Osteocyte (in vitro differentiated cells): ENCODE data around the gene PIK3C2G. TPM values are rescaled to one million over a fixed set of nuclear protein-coding genes. Genes with fewer than 3 reads are reported as not detected.
"Not testable (repeated sequence)": the region's sequence is repeated elsewhere in the genome, so short reads cannot be mapped to it uniquely, and the experiment has no call there.

ENCODE experiments used
- DNase-seq: peaks from one replicate; pipeline ENCODE4 v3.0.0; 2021; ENCODE audit warnings: mixed read lengths; ENCODE audit not compliant: unreplicated experiment; ENCODE audit errors: extremely low spot score
- H3K27ac Mint-ChIP-seq: one replicate; pipeline ENCODE4 v1.8.0; 2021; ENCODE audit warnings: mild to moderate bottlenecking, mixed read lengths; ENCODE audit not compliant: unreplicated experiment
- H3K27me3 Mint-ChIP-seq: one replicate; pipeline ENCODE4 v1.8.0; 2021; ENCODE audit warnings: mixed read lengths; ENCODE audit not compliant: unreplicated experiment
- H3K36me3 Mint-ChIP-seq: one replicate; pipeline ENCODE4 v1.8.0; 2021; ENCODE audit warnings: mixed read lengths; ENCODE audit not compliant: unreplicated experiment
- H3K4me1 Mint-ChIP-seq: one replicate; pipeline ENCODE4 v1.8.0; 2021; ENCODE audit warnings: mixed read lengths; ENCODE audit not compliant: unreplicated experiment
- H3K4me3 Mint-ChIP-seq: one replicate; pipeline ENCODE4 v1.8.0; 2021; ENCODE audit warnings: mild to moderate bottlenecking, moderate library complexity, mixed read lengths; ENCODE audit not compliant: unreplicated experiment
- H3K9me3 Mint-ChIP-seq: one replicate; pipeline ENCODE4 v1.8.0; 2021; ENCODE audit warnings: mixed read lengths; ENCODE audit not compliant: unreplicated experiment
- total RNA-seq: library from RNA; stranded (reverse); gene quantifications from 2 replicates; pipeline ENCODE4 v1.2.1, GENCODE V29; 2021
- TF ChIP-seq, protein P1 (sequence below): fragments of 200-600 bp; sonication (generic); IDR thresholded peaks from 2 replicates; pipeline ENCODE4 v1.5.0; 2021; ENCODE audit warnings: antibody characterized with exemption, mild to moderate bottlenecking, moderate library complexity

Gene PIK3C2G
- total RNA-seq, 1 donor from 2014 or later = not detected

DNA sequence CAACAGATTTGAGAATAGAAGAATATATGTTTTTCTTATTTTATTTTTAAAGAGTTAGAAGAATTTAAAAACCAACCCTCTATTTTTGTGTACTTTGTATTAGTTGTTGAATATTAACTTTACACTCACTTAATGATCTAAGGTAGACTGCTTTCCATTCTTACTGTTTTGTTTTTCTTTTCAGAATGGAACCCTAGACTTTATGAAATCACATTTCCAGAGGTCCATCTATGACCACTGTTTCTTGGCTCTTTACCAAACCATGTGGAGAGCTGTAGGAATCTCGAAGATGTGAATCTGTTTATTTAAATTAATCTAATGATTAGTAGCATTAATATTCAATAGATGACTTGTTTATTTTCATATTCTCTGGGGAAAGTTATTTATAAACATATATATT is 7.2 kb upstream of the PIK3C2G start:
- H3K4me1 Mint-ChIP-seq = peaks cover 2% of the 10 kb centered on the region

DNA sequence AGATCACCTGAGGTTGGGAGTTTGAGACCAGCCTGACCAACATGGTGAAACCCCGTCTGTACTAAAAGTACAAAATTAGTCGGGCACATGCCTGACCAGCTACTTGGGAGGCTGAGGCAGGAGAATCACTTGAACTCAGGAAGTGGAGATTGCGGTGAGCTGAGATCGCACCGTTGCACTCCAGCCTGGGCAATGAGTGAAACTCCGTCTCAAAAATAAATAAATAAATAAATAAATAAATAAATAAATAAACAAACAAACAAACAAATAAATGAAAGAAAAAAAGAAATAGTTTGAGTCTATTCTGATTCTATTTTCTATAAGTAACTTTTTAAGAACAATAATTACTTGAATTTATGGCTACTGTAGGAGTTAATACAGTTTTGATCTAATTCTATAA is 6.3 kb upstream of the PIK3C2G start:
- not testable (repeated sequence) for H3K36me3 Mint-ChIP-seq, H3K4me1 Mint-ChIP-seq, H3K27me3 Mint-ChIP-seq

More for the DNA sequence above, 7.2 kb upstream of the PIK3C2G start:
- TF ChIP-seq, protein P1, sequence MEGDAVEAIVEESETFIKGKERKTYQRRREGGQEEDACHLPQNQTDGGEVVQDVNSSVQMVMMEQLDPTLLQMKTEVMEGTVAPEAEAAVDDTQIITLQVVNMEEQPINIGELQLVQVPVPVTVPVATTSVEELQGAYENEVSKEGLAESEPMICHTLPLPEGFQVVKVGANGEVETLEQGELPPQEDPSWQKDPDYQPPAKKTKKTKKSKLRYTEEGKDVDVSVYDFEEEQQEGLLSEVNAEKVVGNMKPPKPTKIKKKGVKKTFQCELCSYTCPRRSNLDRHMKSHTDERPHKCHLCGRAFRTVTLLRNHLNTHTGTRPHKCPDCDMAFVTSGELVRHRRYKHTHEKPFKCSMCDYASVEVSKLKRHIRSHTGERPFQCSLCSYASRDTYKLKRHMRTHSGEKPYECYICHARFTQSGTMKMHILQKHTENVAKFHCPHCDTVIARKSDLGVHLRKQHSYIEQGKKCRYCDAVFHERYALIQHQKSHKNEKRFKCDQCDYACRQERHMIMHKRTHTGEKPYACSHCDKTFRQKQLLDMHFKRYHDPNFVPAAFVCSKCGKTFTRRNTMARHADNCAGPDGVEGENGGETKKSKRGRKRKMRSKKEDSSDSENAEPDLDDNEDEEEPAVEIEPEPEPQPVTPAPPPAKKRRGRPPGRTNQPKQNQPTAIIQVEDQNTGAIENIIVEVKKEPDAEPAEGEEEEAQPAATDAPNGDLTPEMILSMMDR = no peak
- Mint-ChIP-seq H3K4me3 (no peak overlapping the region), H3K36me3 (no peaks in the 10 kb centered on the region), H3K9me3 (no peaks in the 10 kb centered on the region), H3K27ac (no peak overlapping the region), H3K27me3 (peaks cover 3% of the 10 kb centered on the region)
- no peak for DNase-seq

DNA sequence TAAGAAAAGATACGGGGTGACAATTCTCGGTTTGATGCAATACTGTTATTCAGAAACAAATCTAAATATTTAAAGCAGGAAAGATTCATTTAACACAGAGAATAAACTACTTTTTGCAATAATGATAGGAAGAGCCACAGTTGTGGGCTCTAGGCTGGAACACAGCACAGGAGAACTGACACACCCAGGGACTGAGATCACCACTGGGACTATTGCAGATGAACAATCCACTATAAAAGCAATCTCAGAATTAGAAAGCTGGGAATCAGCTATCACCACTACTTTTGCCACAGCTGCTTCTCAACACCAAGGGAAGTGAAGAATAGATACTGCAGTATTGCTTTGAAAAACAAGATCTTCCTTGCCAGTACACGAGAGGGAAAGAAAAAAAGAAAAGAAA is 4.1 kb upstream of the PIK3C2G start:
- DNase-seq = no peak
- Mint-ChIP-seq H3K27me3 (no peaks in the 10 kb centered on the region), H3K36me3 (no peaks in the 10 kb centered on the region), H3K9me3 (no peaks in the 10 kb centered on the region), H3K4me1 (peaks cover 2% of the 10 kb centered on the region), H3K27ac (no peak overlapping the region), H3K4me3 (no peak overlapping the region)
- TF ChIP-seq, protein P1 = no peak

More for the DNA sequence above, 6.3 kb upstream of the PIK3C2G start:
- H3K9me3 Mint-ChIP-seq, H3K4me3 Mint-ChIP-seq, H3K27ac Mint-ChIP-seq, DNase-seq: not testable (repeated sequence)

DNA sequence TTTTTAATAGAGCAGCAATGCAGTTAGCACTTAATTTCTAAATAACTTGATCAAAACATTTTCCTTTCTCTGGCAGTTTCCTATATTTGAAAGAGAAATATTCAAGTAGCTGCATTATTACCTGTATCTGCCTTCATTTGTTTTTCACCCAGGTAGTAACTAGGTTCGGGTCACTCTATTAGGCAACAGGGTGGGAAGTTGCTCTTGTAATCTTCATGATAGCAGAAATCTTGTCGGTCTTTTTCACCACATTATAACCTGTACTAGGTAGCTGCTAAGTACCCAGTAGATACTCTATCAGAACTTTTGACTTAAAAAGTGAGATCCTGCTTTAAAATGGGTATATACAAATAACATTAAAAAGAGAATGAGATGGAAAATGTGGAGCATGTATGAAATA is 2.4 kb upstream of the PIK3C2G start:
- no peak overlapping the region for H3K4me3 Mint-ChIP-seq
- H3K27me3 Mint-ChIP-seq = no peaks in the 10 kb centered on the region
- no peaks in the 10 kb centered on the region for H3K9me3 Mint-ChIP-seq
- H3K27ac Mint-ChIP-seq = no peak overlapping the region
- H3K36me3 Mint-ChIP-seq = no peaks in the 10 kb centered on the region
- no peaks in the 10 kb centered on the region for H3K4me1 Mint-ChIP-seq
- no peak for DNase-seq
- TF ChIP-seq, protein P1 = no peak

DNA sequence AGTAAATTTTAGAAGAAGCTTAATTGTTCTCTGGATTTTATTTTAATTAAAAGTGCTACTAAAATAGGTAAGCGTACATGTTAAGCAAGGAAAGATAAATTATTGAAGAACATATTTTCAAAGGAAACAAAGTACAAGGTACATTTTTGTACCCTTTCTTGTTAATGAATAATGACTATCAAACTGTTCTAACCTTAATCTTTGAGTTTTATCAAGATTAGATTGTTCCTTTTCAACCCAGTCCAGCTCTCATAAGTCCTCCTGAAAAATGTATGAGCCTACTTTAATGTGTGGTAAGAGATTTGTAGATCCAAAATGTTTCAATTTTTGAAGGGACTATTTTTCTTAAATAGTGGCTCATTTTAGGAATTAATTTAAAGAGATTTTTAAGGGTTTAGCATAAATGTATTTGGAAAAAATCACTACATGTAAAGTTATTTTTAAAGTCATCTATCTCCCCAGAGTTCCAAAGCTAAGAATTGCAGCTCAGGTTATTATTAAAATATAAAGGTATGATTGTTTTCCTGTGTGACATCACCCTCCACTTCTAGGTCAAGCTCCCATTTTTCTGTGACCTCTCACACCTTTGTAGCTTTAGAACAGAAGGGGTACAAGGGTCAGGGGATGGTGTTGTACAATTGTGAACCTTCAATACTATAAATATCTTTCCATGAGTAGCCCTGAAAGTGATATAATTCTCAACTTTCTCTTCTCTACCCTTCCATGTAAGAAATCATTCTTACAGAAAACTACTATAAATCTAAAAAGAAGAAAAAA is 1.2 kb upstream of the PIK3C2G start:
- H3K36me3 Mint-ChIP-seq = no peaks in the 10 kb centered on the region
- TF ChIP-seq, protein P1 = no peak
- H3K4me1 Mint-ChIP-seq = no peaks in the 10 kb centered on the region
- no peaks in the 10 kb centered on the region for H3K9me3 Mint-ChIP-seq
- no peak overlapping the region for H3K27ac Mint-ChIP-seq
- DNase-seq = no peak
- no peak overlapping the region for H3K4me3 Mint-ChIP-seq
- H3K27me3 Mint-ChIP-seq = no peaks in the 10 kb centered on the region
